GM12875 (cell line): ENCODE results near the gene ARMCX5.

Experiments
- H3K4me3 ChIP-seq: one replicate; pipeline ENCODE4 v1.5.1; 2011; ENCODE audit warnings: low read depth, low read length, control low read depth
- TF ChIP-seq, protein P1 (sequence below): IDR thresholded peaks from 2 replicates; pipeline ENCODE4 v1.5.1; 2011; ENCODE audit warnings: low read depth, mild to moderate bottlenecking, control low read depth, inconsistent platforms, low read length, moderate library complexity, borderline replicate concordance; ENCODE audit not compliant: insufficient read depth

ARMCX5 gene

DNA sequence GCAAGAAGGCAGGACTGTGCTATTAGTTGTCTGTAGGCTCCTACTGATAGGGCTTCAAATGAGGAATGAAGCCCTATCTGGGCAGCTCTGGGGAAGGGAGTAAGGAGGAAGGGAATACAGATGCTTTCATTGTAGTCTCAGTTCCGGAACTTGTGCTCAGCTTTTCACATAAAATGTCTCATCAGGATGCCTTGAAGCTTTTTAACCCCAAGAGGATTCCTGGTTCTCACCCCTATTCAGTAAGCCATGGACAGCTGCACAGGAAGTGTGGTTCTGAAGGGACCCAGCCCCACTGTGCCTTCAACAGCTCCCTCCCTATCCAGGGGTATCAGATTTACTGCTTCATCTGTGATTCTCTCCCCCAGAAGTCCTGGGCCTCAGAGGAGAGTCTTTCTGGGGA lies 5.0 kb downstream of the ARMCX5 start:
- TF ChIP-seq, protein P1, sequence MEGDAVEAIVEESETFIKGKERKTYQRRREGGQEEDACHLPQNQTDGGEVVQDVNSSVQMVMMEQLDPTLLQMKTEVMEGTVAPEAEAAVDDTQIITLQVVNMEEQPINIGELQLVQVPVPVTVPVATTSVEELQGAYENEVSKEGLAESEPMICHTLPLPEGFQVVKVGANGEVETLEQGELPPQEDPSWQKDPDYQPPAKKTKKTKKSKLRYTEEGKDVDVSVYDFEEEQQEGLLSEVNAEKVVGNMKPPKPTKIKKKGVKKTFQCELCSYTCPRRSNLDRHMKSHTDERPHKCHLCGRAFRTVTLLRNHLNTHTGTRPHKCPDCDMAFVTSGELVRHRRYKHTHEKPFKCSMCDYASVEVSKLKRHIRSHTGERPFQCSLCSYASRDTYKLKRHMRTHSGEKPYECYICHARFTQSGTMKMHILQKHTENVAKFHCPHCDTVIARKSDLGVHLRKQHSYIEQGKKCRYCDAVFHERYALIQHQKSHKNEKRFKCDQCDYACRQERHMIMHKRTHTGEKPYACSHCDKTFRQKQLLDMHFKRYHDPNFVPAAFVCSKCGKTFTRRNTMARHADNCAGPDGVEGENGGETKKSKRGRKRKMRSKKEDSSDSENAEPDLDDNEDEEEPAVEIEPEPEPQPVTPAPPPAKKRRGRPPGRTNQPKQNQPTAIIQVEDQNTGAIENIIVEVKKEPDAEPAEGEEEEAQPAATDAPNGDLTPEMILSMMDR = no peak
- no peak overlapping the region for H3K4me3 ChIP-seq

DNA sequence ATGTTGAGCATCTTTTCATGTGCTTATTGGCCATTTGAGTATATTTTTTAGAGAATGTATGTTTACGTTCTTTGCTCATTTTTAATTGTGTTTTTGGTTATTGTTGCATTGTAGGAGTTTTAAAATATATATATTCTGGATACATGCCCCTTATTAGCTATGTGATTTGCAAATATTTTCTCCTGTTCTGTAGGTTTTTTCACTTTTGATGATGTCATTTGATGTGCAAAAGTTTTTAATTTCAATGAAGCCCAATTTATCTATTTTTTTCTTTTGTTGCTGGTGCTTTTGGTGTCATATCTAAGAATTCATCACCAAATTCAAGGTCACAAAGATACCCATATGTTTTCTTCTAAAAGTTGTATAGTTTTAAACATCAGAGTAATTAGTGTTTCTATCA lies 6.8 kb downstream of the ARMCX5 start:
- TF ChIP-seq, protein P1 = no peak
- H3K4me3 ChIP-seq = no peak overlapping the region

DNA sequence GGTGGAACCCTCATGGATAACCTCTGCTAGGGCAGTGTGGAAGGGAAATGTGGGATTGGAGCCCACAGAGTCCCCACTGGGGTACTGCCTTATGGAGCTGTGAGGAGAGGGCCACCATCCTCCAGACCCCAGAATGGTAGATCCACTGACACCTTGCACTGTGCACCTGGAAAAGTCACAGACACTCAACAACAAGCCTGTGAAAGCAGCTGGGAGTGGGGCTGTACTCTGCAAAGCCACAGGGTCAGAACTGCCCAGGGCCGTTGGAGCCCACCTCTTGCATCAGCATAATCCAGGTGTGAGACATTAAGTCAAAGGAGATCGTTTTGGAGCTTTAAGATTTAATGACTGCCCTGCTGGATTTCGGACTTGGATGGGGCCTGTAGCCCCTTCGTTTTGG lies 11.6 kb downstream of the ARMCX5 start:
- no peak overlapping the region for H3K4me3 ChIP-seq
- TF ChIP-seq, protein P1 = no peak

DNA sequence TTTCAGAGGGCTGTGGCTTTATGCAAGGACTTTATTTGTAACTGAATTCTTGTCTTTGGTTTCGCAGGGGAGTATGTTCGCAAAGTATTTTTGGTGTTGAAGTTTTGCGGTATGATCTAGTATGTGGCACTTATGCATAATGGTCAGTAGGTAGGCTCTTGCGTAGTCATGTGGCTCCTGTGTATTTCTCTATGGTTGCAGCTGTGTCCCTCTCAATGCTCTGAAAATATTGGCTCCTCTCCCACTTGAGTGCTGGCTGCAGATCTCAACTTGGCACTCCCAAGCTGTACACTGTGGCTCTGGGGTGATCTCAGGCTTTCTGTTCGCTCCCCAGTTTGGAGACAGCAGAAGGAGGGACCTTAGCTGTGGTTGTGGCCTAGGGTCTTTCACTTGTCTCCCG lies 24.8 kb downstream of the ARMCX5 start:
- no peak overlapping the region for H3K4me3 ChIP-seq
- TF ChIP-seq, protein P1 = no peak

DNA sequence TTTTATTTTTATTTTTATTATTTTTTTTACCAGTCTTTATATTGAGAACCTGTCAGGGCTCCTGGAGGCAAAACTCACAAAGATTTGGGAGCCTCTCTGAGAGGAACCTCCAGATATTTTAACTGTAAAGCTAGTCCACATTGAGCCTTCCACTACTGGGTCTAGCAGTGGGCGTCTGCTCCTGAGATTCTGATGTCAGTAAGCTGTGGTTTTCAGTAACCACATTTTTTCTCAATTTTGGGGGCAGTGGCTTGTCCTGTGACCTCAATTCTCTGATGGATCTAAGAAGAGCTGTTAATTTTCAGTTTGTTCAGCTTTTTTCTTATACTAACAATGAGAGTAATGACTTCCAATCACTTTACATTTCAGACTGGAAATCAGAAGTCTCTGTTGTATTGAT lies 28.3 kb downstream of the ARMCX5 start:
- TF ChIP-seq, protein P1 = no peak
- no peak overlapping the region for H3K4me3 ChIP-seq

DNA sequence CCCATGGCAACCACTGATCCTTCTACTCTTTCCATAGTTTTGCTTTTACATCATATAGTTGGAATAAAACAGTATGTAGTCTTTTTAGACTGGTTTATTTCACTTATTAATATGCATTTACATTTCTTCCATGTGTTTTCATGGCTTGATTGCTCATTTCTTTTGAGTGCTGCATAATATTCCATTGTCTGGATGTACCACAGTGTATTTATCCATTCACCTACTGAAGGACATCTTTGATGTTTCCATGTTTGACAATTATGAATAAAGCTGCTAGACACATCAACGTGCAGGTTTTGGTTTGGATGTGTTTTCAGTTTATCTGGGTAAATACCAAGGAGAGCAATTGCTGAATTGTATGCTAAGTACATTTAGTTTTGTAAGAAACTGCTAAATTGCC lies 38.2 kb downstream of the ARMCX5 start:
- no peak overlapping the region for H3K4me3 ChIP-seq
- TF ChIP-seq, protein P1 = no peak

DNA sequence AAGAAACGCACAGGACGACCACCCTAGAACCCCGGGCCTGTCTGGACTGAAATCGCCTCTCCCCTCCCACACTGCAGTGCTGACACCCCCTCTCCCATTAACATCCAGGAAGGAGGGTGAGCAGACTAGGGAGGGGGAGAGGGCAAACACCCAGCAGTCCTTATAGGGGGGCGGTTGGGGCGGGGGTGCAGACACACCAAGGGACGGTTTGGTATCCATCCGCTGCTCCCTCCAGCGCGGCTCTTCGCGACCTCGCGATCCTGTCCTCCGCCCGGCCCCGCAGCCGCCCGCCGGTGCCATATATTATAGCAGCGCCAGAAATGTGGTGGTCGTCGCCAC lies 51.6 kb downstream of the ARMCX5 start:
- peak overlapping the region; percentile 59 for H3K4me3 ChIP-seq
- TF ChIP-seq, protein P1 = no peak
